ACHN (cell line): ENCODE measurements around the gene HMG20A.

Source experiments
- DNase-seq: peaks from one replicate; pipeline ENCODE4 v3.0.0-alpha.2; 2015
- in situ Hi-C: cut with HindIII; loops from 2 replicates; pipeline ENCODE4 v1.10.0; 2017; ENCODE audit warnings: low sequenced_read_pairs, low pct_ligation_motif_present, low pct_unique_long_range_greater_than_20kb

Gene HMG20A

GRCh38 chr15:77420610-77421369, at the start of gene HMG20A:
Gene HMG20A (plus strand): TSS chr15:77420888. CDS start chr15:77458408, 37,520 bp downstream.
- DNase-seq = peak; percentile 76
- in situ Hi-C loops = no loop called here

GRCh38 chr15:77371850-77372563, 48.7 kb upstream of the HMG20A start:
- in situ Hi-C loops = no loop called here
- no peak for DNase-seq

GRCh38 chr15:77373441-77373840, 47.2 kb upstream of the HMG20A start:
- DNase-seq = no peak
- in situ Hi-C loops = no loop called here

GRCh38 chr15:77375133-77375532, 45.6 kb upstream of the HMG20A start:
- in situ Hi-C loops = no loop called here
- DNase-seq = no peak

GRCh38 chr15:77376770-77377169, 43.9 kb upstream of the HMG20A start:
- in situ Hi-C loops = no loop called here
- DNase-seq = no peak

- no peak for DNase-seq
- in situ Hi-C loops = no loop called here
Measured at GRCh38 chr15:77380033-77380432, 40.7 kb upstream of the HMG20A start.

- in situ Hi-C loops = no loop called here
- no peak for DNase-seq
Measured at GRCh38 chr15:77384086-77384485, 36.6 kb upstream of the HMG20A start.

GRCh38 chr15:77384589-77385359, 35.9 kb upstream of the HMG20A start:
- in situ Hi-C loops = no loop called here
- no peak for DNase-seq

- in situ Hi-C loops = no loop called here
- DNase-seq = no peak
Measured at GRCh38 chr15:77386626-77387025, 34.1 kb upstream of the HMG20A start.

GRCh38 chr15:77387365-77388105, 33.2 kb upstream of the HMG20A start:
- DNase-seq = peak; percentile 9
- in situ Hi-C loops = no loop called here

- no peak for DNase-seq
- in situ Hi-C loops = no loop called here
Measured at GRCh38 chr15:77391372-77391951, 29.2 kb upstream of the HMG20A start.

GRCh38 chr15:77392762-77393470, 27.8 kb upstream of the HMG20A start:
- no peak for DNase-seq
- in situ Hi-C loops = no loop called here

GRCh38 chr15:77393471-77393840, 27.2 kb upstream of the HMG20A start:
- no peak for DNase-seq
- in situ Hi-C loops = no loop called here

GRCh38 chr15:77395013-77395774, 25.5 kb upstream of the HMG20A start:
- in situ Hi-C loops = no loop called here
- DNase-seq = no peak

GRCh38 chr15:77396692-77397091, 24.0 kb upstream of the HMG20A start:
- DNase-seq = no peak
- in situ Hi-C loops = no loop called here

- in situ Hi-C loops = no loop called here
- no peak for DNase-seq
Measured at GRCh38 chr15:77398927-77399326, 21.8 kb upstream of the HMG20A start.

GRCh38 chr15:77400258-77400657, 20.4 kb upstream of the HMG20A start:
- no peak for DNase-seq
- in situ Hi-C loops = no loop called here
